GM12872 (cell line): ENCODE data around the gene RPL39L.

Experiments
- TF ChIP-seq, protein P1 (sequence below): IDR thresholded peaks from 3 replicates; pipeline ENCODE4 v1.5.1; 2011; ENCODE audit warnings: low read depth, mild to moderate bottlenecking, low read length, moderate library complexity; ENCODE audit not compliant: insufficient read depth

Gene RPL39L

DNA sequence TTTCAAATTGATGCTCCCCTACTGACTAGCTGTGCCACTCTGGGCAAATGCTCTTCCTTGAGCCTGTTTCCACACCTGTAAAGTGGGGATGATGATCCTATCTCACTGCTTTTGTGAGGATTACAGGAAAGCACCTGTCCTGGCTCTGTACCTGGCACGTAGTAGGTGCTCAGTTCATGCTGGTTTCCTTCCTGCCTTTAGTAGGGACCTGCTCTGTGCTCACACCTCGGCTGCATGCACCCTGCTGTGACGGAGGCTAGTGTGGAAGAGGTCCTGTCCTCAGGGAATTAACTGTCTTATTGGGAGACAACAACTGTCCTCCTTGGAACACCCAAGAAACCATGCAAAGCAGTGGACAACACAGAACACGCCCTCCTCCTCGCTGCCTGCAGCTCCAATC is 61.8 kb downstream of the RPL39L start:
- TF ChIP-seq, protein P1, sequence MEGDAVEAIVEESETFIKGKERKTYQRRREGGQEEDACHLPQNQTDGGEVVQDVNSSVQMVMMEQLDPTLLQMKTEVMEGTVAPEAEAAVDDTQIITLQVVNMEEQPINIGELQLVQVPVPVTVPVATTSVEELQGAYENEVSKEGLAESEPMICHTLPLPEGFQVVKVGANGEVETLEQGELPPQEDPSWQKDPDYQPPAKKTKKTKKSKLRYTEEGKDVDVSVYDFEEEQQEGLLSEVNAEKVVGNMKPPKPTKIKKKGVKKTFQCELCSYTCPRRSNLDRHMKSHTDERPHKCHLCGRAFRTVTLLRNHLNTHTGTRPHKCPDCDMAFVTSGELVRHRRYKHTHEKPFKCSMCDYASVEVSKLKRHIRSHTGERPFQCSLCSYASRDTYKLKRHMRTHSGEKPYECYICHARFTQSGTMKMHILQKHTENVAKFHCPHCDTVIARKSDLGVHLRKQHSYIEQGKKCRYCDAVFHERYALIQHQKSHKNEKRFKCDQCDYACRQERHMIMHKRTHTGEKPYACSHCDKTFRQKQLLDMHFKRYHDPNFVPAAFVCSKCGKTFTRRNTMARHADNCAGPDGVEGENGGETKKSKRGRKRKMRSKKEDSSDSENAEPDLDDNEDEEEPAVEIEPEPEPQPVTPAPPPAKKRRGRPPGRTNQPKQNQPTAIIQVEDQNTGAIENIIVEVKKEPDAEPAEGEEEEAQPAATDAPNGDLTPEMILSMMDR = no peak

DNA sequence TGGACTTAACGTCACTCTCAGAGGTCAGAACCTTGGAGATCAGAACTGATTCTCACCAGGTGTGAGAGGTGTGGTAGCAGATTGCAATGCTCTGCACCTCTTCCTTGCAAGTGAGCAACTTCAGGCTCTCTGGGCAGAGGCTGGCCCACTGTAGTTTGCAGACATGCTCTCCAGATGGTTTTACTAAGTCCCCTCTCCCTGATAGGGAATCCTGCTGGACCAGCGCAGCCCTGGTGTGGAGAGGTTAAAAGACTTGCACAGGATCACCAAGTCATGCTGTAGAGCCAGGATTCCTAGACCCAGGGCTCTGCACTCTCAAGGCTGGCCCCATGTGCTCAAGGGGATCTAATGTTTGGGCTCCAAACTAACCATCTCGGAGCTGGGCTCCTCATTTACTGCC is 62.2 kb downstream of the RPL39L start:
- TF ChIP-seq, protein P1 = no peak

DNA sequence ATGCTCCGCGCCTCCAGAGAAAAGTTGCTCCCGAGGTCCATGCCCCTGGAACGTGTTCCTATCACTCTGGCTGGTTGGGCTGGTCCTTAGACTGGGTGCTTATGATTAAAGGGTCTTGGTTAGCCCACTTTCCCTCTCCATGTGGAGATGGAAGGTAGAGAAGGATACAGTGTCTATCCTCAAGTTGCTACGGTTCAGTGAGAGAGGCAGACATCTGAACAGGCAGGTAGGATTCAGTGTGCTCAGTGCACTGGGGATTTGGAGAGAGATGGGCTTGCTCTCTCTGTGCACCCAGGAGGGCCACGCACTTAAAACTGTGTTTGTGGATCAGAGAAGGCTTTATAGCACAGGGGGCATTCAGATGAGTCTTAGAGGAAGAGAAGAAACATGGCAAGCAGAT is 63.0 kb downstream of the RPL39L start:
- TF ChIP-seq, protein P1 = no peak

DNA sequence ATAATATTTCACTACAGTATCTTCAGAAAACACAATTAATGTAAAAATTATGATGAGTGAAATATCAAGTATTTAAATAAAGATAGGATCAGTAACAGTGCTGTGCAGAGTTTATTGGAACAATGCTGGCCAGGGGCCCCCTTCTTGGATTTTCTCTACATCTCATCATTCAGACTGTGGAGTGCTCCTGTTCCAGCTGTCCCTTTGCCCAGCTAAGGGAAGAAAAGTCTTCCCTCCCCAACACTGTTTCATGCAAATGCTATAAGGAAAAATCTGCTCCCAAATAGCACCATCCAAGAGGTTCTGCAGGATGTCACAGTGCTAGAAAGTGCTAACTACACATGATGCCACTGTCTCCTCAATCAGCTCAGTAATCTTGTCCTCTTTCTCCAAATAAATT is 64.5 kb downstream of the RPL39L start:
- TF ChIP-seq, protein P1 = no peak

DNA sequence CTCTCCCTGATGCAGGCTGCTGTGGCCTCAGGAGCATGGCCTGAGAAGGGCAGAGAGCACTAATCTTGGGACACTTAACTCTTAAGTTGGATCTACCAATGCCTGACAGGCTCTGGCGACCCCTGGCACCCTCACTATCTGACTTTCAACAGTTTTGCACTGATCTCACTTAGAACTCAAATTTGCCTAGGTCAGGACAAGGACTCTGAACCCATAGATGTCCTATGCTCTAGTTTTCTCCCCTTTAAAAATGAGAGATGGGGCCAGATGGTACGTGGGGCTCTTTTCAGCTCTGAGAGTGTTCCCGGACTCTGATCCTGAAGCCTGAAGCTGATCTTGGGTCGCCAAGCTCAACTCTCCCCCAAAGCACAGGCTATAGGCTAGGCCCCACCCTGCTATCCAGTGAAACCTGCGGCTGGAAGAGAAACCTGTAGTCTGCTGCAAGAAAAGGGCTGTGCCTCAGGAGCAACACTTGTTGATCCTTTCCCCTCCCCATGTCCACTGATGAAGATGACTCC is 65.7 kb downstream of the RPL39L start:
- TF ChIP-seq, protein P1 = no peak

DNA sequence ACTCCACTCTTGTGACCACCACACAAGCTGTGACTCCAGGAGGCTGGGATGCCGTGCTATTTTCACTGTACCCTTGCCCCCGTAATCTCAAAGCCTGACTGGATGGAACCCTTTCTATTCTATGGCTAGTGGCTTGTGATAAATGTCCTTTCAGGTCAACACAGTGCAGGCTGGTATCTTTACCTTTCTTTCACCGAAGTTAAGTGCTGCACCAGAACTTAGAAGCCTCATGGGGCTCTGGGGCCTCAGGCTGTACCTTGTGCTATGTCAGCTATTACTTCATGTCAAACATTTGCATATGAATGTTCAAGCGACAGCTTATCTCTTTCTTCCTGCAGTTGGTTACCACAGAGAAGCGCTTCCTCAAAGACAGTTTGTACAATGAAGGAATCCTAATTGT is 66.8 kb downstream of the RPL39L start:
- TF ChIP-seq, protein P1 = no peak

DNA sequence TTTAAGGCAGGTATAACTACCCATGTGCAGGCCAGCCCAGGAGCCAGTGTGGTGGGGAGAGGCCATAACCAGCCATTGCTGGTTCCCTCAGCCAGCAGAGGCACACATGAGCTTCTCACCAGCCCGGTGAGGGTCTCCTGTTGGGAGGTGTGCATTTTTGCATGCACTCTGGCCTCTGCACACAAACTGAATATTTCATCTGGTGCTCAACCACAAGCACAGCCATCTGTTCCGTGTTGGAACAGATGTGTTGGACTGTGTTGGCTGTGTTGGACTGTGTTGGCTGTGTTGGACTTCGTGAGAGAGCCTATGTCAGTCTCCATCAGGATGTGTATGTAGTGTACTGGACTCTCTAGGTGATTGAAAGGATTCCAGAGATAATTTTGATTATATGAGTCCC is 67.2 kb downstream of the RPL39L start:
- TF ChIP-seq, protein P1 = no peak
